HEK293 (cell line): ENCODE data around the gene IRAK3.
"Not testable (repeated sequence)": the region's sequence is repeated elsewhere in the genome, so short reads cannot be mapped to it uniquely, and the experiment has no call there.

Source experiments
- CTCF ChIA-PET: fragments of 350-600 bp; formaldehyde crosslinking; extraction: SDS; loops from one replicate; lab custom pipeline; 2021; ENCODE audit warnings: antibody characterized with exemption; lab: Yijun Ruan, JAX
- POLR2A ChIA-PET: fragments of 300-600 bp; formaldehyde crosslinking; extraction: SDS; loops from one replicate; lab custom pipeline; 2020; ENCODE audit warnings: antibody characterized with exemption, inconsistent platforms; lab: Yijun Ruan, JAX
- H3K27ac ChIP-seq: fragments of 200-500 bp; sonication (Bioruptor generic); 2 replicates; pipeline ENCODE4 v1.5.1; 2014; ENCODE audit warnings: low read depth, low read length, control low read depth, inconsistent platforms; ENCODE audit errors: extremely low read depth
- H3K36me3 ChIP-seq, 2 experiments: fragments of 200-500 bp in 1 of 2; sonication (Bioruptor generic) in 1 of 2; 1 replicate in 1 of 2; 2 replicates in 1 of 2; pipeline ENCODE4 v1.5.1; 2014 to 2017; ENCODE audit warnings: inconsistent platforms in 2 of 2, low read length in 2 of 2; ENCODE audit not compliant: control insufficient read depth in 2 of 2, insufficient read depth in 1 of 2
- H3K4me1 ChIP-seq: fragments of 200-500 bp; sonication (Bioruptor generic); 2 replicates; pipeline ENCODE4 v1.5.1; 2014; ENCODE audit warnings: mild to moderate bottlenecking, low read length, inconsistent platforms; ENCODE audit not compliant: control insufficient read depth, insufficient read depth
- H3K4me3 ChIP-seq: 2 replicates; pipeline ENCODE4 v1.5.1; 2011; ENCODE audit warnings: low read depth, mild to moderate bottlenecking, control low read depth, low read length, moderate library complexity
- H3K9me3 ChIP-seq: fragments of 200-500 bp; sonication (Bioruptor generic); 2 replicates; pipeline ENCODE4 v1.5.1; 2014; ENCODE audit warnings: low read depth, low read length, inconsistent platforms; ENCODE audit not compliant: control insufficient read depth, insufficient read depth
- GLIS1 ChIP-seq: fragments of 450-650 bp; formaldehyde crosslinking; IDR thresholded peaks from 2 replicates; pipeline ENCODE4 v1.5.1; 2016; ENCODE audit warnings: missing biosample characterization, missing genetic modification characterization
- MZF1 ChIP-seq: fragments of 450-650 bp; formaldehyde crosslinking; IDR thresholded peaks from 2 replicates; pipeline ENCODE4 v1.5.1; 2017; ENCODE audit warnings: missing biosample characterization, missing genetic modification characterization, borderline replicate concordance
- PRDM6 ChIP-seq: fragments of 450-650 bp; formaldehyde crosslinking; IDR thresholded peaks from 2 replicates; pipeline ENCODE4 v1.5.1; 2017; ENCODE audit warnings: missing biosample characterization, missing genetic modification characterization
- SETDB1 ChIP-seq: IDR thresholded peaks from one replicate; pipeline ENCODE4 v1.6.1; 2017; ENCODE audit warnings: mild to moderate bottlenecking, low read length, moderate library complexity, mixed read lengths; ENCODE audit not compliant: insufficient read length
- SP2 ChIP-seq: fragments of 450-650 bp; formaldehyde crosslinking; IDR thresholded peaks from 2 replicates; pipeline ENCODE4 v1.5.1; 2016; ENCODE audit warnings: missing biosample characterization, missing genetic modification characterization
- ZBTB21 ChIP-seq: fragments of 450-650 bp; formaldehyde crosslinking; IDR thresholded peaks from 2 replicates; pipeline ENCODE4 v1.5.1; 2017; ENCODE audit warnings: missing biosample characterization, missing genetic modification characterization
- ZBTB48 ChIP-seq: fragments of 450-650 bp; formaldehyde crosslinking; IDR thresholded peaks from 2 replicates; pipeline ENCODE4 v1.5.1; 2016; ENCODE audit warnings: missing biosample characterization, missing genetic modification characterization
- ZBTB8A ChIP-seq: fragments of 450-650 bp; formaldehyde crosslinking; IDR thresholded peaks from 2 replicates; pipeline ENCODE4 v1.5.1; 2016; ENCODE audit warnings: missing biosample characterization, missing genetic modification characterization
- ZFP3 ChIP-seq: fragments of 450-650 bp; formaldehyde crosslinking; IDR thresholded peaks from 2 replicates; pipeline ENCODE4 v1.5.1; 2016; ENCODE audit warnings: low read depth, missing biosample characterization, missing genetic modification characterization
- ZNF146 ChIP-seq: fragments of 450-650 bp; formaldehyde crosslinking; IDR thresholded peaks from 2 replicates; pipeline ENCODE4 v1.5.1; 2016; ENCODE audit warnings: missing biosample characterization, missing genetic modification characterization
- ZNF169 ChIP-seq: fragments of 450-650 bp; formaldehyde crosslinking; IDR thresholded peaks from 2 replicates; pipeline ENCODE4 v1.5.1; 2016; ENCODE audit warnings: missing biosample characterization, missing genetic modification characterization
- ZNF280D ChIP-seq: fragments of 450-650 bp; formaldehyde crosslinking; IDR thresholded peaks from 2 replicates; pipeline ENCODE4 v1.5.1; 2016; ENCODE audit warnings: missing biosample characterization, missing genetic modification characterization
- ZNF580 ChIP-seq: fragments of 450-650 bp; formaldehyde crosslinking; IDR thresholded peaks from 2 replicates; pipeline ENCODE4 v1.5.1; 2016; ENCODE audit warnings: missing biosample characterization, missing genetic modification characterization
- ZNF664 ChIP-seq: fragments of 450-650 bp; formaldehyde crosslinking; IDR thresholded peaks from 2 replicates; pipeline ENCODE4 v1.5.1; 2016; ENCODE audit warnings: missing biosample characterization, missing genetic modification characterization
- ZNF692 ChIP-seq: fragments of 450-650 bp; formaldehyde crosslinking; IDR thresholded peaks from 2 replicates; pipeline ENCODE4 v1.5.1; 2016; ENCODE audit warnings: missing biosample characterization, missing genetic modification characterization
- ZNF707 ChIP-seq: fragments of 450-650 bp; formaldehyde crosslinking; IDR thresholded peaks from 2 replicates; pipeline ENCODE4 v1.5.1; 2016; ENCODE audit warnings: missing biosample characterization, missing genetic modification characterization

IRAK3 gene

GRCh38 chr12:66174391-66175325 is 14.4 kb upstream of the IRAK3 start:
- H3K9me3 ChIP-seq, H3K36me3 ChIP-seq, POLR2A ChIA-PET, H3K4me1 ChIP-seq, CTCF ChIA-PET, H3K27ac ChIP-seq, H3K4me3 ChIP-seq: not testable (repeated sequence)
- TF ChIP-seq SETDB1: peak; percentile 26

GRCh38 chr12:66176105-66176900 is 12.7 kb upstream of the IRAK3 start:
- ChIA-PET CTCF (interaction anchor here (0.6 to 1.0 kb wide), 2 partner anchors 168 to 876 kb away, joined by 3 read pairs; no protein-coding TSS in a partner anchor), POLR2A (no interaction called here)

GRCh38 chr12:66182956-66183355 is 6.1 kb upstream of the IRAK3 start:
- no peaks in the 10 kb centered on the region for H3K36me3 ChIP-seq
- no peaks in the 10 kb centered on the region for H3K4me1 ChIP-seq
- H3K9me3 ChIP-seq: no peaks in the 10 kb centered on the region
- TF ChIP-seq SP2 (tag by site-specific recombination) (no peak), ZBTB48 (tag by site-specific recombination) (no peak), ZFP3 (no peak), GLIS1 (tag by site-specific recombination) (no peak), ZBTB21 (tag by site-specific recombination) (no peak), ZBTB8A (tag by site-specific recombination) (no peak), MZF1 (tag by site-specific recombination) (no peak), ZNF707 (tag by site-specific recombination) (no peak)
- ChIA-PET CTCF (no interaction called here), POLR2A (no interaction called here)
- no peak overlapping the region for H3K27ac ChIP-seq
- no peak overlapping the region for H3K4me3 ChIP-seq

More at GRCh38 chr12:66176105-66176900, 12.7 kb upstream of the IRAK3 start:
- Histone ChIP-seq H3K36me3 (no peaks in the 10 kb centered on the region), H3K4me1 (0 out of 2 replicates have a peak, but pooled peaks cover 3% of the 10 kb centered on the region), H3K27ac (no peak overlapping the region), H3K9me3 (no peaks in the 10 kb centered on the region), H3K4me3 (no peak overlapping the region)
- TF ChIP-seq ZNF169 (no peak), ZNF664 (no peak), PRDM6 (tag by site-specific recombination) (peak; percentile 18; the same call in 1 of the 2 replicates), ZNF692 (peak; percentile 57)

- POLR2A ChIA-PET, H3K27ac ChIP-seq, CTCF ChIA-PET, H3K9me3 ChIP-seq, H3K36me3 ChIP-seq, H3K4me3 ChIP-seq, H3K4me1 ChIP-seq: not testable (repeated sequence)
- TF ChIP-seq ZNF280D (0 out of 2 replicates have a peak, but pooled peaks have one; percentile 25), ZNF580 (0 out of 2 replicates have a peak, but pooled peaks have one; percentile 47), ZNF146 (tag by site-specific recombination) (peak; percentile 93)
Measured at GRCh38 chr12:66184822-66185221, 4.2 kb upstream of the IRAK3 start.
